Measurements from ENCODE around the gene ACTL6A. TPM values are rescaled to one million over a fixed set of nuclear protein-coding genes. Genes with fewer than 3 reads are reported as not detected.

Gene ACTL6A
- total RNA-seq, 1 donor from 2014 or later: 90.8 TPM

- TF ChIP-seq CTCF (IDR thresholded peaks at IDR 0.05; ENCODE audit: insufficient read depth, low read length, severe bottlenecking): no peak
- no peak overlapping the region for H3K4me3 ChIP-seq (ENCODE audit: low read depth, low read length)
- no peak for FAIRE-seq
These were observed 17.6 kb upstream of the ACTL6A start for GRCh38 chr3:179544981-179545645.

GRCh38 chr3:179546814-179547241 is 15.9 kb upstream of the ACTL6A start:
- Histone ChIP-seq H3K4me3 (ENCODE audit: low read depth, low read length) (no peak overlapping the region), H3K27me3 (ENCODE audit: control insufficient read depth, insufficient read depth, low read length) (no peaks in the 10 kb centered on the region), H3K36me3 (ENCODE audit: control insufficient read depth, insufficient read depth, low read length) (no peaks in the 10 kb centered on the region)
- no peak for TF ChIP-seq CTCF (IDR thresholded peaks at IDR 0.05; ENCODE audit: insufficient read depth, low read length, severe bottlenecking)
- DNase-seq (ENCODE audit: low read depth) (peak; percentile 54), FAIRE-seq (no peak)

More at GRCh38 chr3:179544981-179545645, 17.6 kb upstream of the ACTL6A start:
- H3K36me3 ChIP-seq (ENCODE audit: control insufficient read depth, insufficient read depth, low read length): no peaks in the 10 kb centered on the region
- H3K27me3 ChIP-seq (ENCODE audit: control insufficient read depth, insufficient read depth, low read length): no peaks in the 10 kb centered on the region
- peak; percentile 93 for DNase-seq (ENCODE audit: low read depth)

GRCh38 chr3:179551349-179552105 is 11.2 kb upstream of the ACTL6A start:
- no peaks in the 10 kb centered on the region for H3K27me3 ChIP-seq (ENCODE audit: control insufficient read depth, insufficient read depth, low read length)
- DNase-seq (ENCODE audit: low read depth): no peak
- no peak overlapping the region for H3K4me3 ChIP-seq (ENCODE audit: low read depth, low read length)
- no peak for TF ChIP-seq CTCF (IDR thresholded peaks at IDR 0.05; ENCODE audit: insufficient read depth, low read length, severe bottlenecking)
- no peak for FAIRE-seq
- no peaks in the 10 kb centered on the region for H3K36me3 ChIP-seq (ENCODE audit: control insufficient read depth, insufficient read depth, low read length)

- no peak overlapping the region for H3K4me3 ChIP-seq (ENCODE audit: low read depth, low read length)
- no peaks in the 10 kb centered on the region for H3K36me3 ChIP-seq (ENCODE audit: control insufficient read depth, insufficient read depth, low read length)
- FAIRE-seq (no peak), DNase-seq (ENCODE audit: low read depth) (peak; percentile 57)
- no peaks in the 10 kb centered on the region for H3K27me3 ChIP-seq (ENCODE audit: control insufficient read depth, insufficient read depth, low read length)
- TF ChIP-seq CTCF (IDR thresholded peaks at IDR 0.05; ENCODE audit: insufficient read depth, low read length, severe bottlenecking): peak; percentile 77
These were observed 3.9 kb upstream of the ACTL6A start for GRCh38 chr3:179558742-179559364.

- H3K27me3 ChIP-seq (ENCODE audit: control insufficient read depth, insufficient read depth, low read length): no peaks in the 10 kb centered on the region
- no peak overlapping the region for H3K4me3 ChIP-seq (ENCODE audit: low read depth, low read length)
- FAIRE-seq (no peak), DNase-seq (ENCODE audit: low read depth) (no peak)
- TF ChIP-seq CTCF (IDR thresholded peaks at IDR 0.05; ENCODE audit: insufficient read depth, low read length, severe bottlenecking): no peak
- no peaks in the 10 kb centered on the region for H3K36me3 ChIP-seq (ENCODE audit: control insufficient read depth, insufficient read depth, low read length)
These were observed 1.9 kb upstream of the ACTL6A start for GRCh38 chr3:179560791-179561190.
